Measurements from ENCODE around the gene CHAT.

Gene CHAT

GRCh38 chr10:49599546-49599945 is 14.3 kb upstream of the CHAT start:
- Histone ChIP-seq H3K79me2 (ENCODE audit: insufficient read depth, low read length) (no peaks in the 10 kb centered on the region), H3K9me3 (ENCODE audit: insufficient read depth, low read depth, low read length) (no peaks in the 10 kb centered on the region), H3F3A (ENCODE audit: low read depth) (no peaks in the 10 kb centered on the region), H3K27me3 (ENCODE audit: insufficient read depth, low read length, poor library complexity, severe bottlenecking) (no peaks in the 10 kb centered on the region), H3K9me2 (replicated peaks; ENCODE audit: low read depth, low read length) (no peaks in the 10 kb centered on the region), H3K36me3 (ENCODE audit: insufficient read depth, low read length) (no peaks in the 10 kb centered on the region), H4K20me1 (ENCODE audit: insufficient read depth, low read length, poor library complexity, severe bottlenecking) (no peaks in the 10 kb centered on the region), H3K9ac (ENCODE audit: low read depth, low read length, poor library complexity, severe bottlenecking) (no peak overlapping the region), H3K4me1 (ENCODE audit: insufficient read depth, low read length, poor library complexity, severe bottlenecking) (no peaks in the 10 kb centered on the region), H3K4me2 (ENCODE audit: low read depth, low read length, poor library complexity, severe bottlenecking) (no peak overlapping the region), H3K4me3 (ENCODE audit: low read length, poor library complexity, severe bottlenecking) (no peak overlapping the region), H2AFZ (ENCODE audit: low read length) (no peak overlapping the region)
- no peak for TF ChIP-seq EZH2phosphoT487 (IDR thresholded peaks at IDR 0.05; ENCODE audit: borderline replicate concordance)
- no peak for TF ChIP-seq CTCF (conservative IDR thresholded peaks at IDR 0.05; ENCODE audit: low read length)

- Histone ChIP-seq H3K9me2 (replicated peaks; ENCODE audit: low read depth, low read length) (no peaks in the 10 kb centered on the region), H3K4me1 (ENCODE audit: insufficient read depth, low read length, poor library complexity, severe bottlenecking) (no peaks in the 10 kb centered on the region), H3K79me2 (ENCODE audit: insufficient read depth, low read length) (no peaks in the 10 kb centered on the region), H3K9ac (ENCODE audit: low read depth, low read length, poor library complexity, severe bottlenecking) (no peak overlapping the region), H2AFZ (ENCODE audit: low read length) (no peak overlapping the region), H3K27me3 (ENCODE audit: insufficient read depth, low read length, poor library complexity, severe bottlenecking) (no peaks in the 10 kb centered on the region), H3K36me3 (ENCODE audit: insufficient read depth, low read length) (no peaks in the 10 kb centered on the region), H3K9me3 (ENCODE audit: insufficient read depth, low read depth, low read length) (no peaks in the 10 kb centered on the region), H3K4me2 (ENCODE audit: low read depth, low read length, poor library complexity, severe bottlenecking) (no peak overlapping the region), H4K20me1 (ENCODE audit: insufficient read depth, low read length, poor library complexity, severe bottlenecking) (no peaks in the 10 kb centered on the region), H3K4me3 (ENCODE audit: low read length, poor library complexity, severe bottlenecking) (no peak overlapping the region), H3F3A (ENCODE audit: low read depth) (no peaks in the 10 kb centered on the region)
- TF ChIP-seq EZH2phosphoT487 (IDR thresholded peaks at IDR 0.05; ENCODE audit: borderline replicate concordance), result no peak
- TF ChIP-seq CTCF (conservative IDR thresholded peaks at IDR 0.05; ENCODE audit: low read length), result no peak
Observed at GRCh38 chr10:49600046-49600445, 13.8 kb upstream of the CHAT start.

- H3K4me1 ChIP-seq (ENCODE audit: insufficient read depth, low read length, poor library complexity, severe bottlenecking), result no peaks in the 10 kb centered on the region
- no peak overlapping the region for H3K4me2 ChIP-seq (ENCODE audit: low read depth, low read length, poor library complexity, severe bottlenecking)
- no peaks in the 10 kb centered on the region for H3K27me3 ChIP-seq (ENCODE audit: insufficient read depth, low read length, poor library complexity, severe bottlenecking)
- no peak overlapping the region for H3K9ac ChIP-seq (ENCODE audit: low read depth, low read length, poor library complexity, severe bottlenecking)
- no peak overlapping the region for H3K4me3 ChIP-seq (ENCODE audit: low read length, poor library complexity, severe bottlenecking)
- TF ChIP-seq EZH2phosphoT487 (IDR thresholded peaks at IDR 0.05; ENCODE audit: borderline replicate concordance) (no peak), CTCF (conservative IDR thresholded peaks at IDR 0.05; ENCODE audit: low read length) (no peak)
- H3K9me3 ChIP-seq (ENCODE audit: insufficient read depth, low read depth, low read length), result no peaks in the 10 kb centered on the region
- no peak overlapping the region for H2AFZ ChIP-seq (ENCODE audit: low read length)
- H3K9me2 ChIP-seq (replicated peaks; ENCODE audit: low read depth, low read length), result no peaks in the 10 kb centered on the region
- H3K79me2 ChIP-seq (ENCODE audit: insufficient read depth, low read length), result no peaks in the 10 kb centered on the region
- H4K20me1 ChIP-seq (ENCODE audit: insufficient read depth, low read length, poor library complexity, severe bottlenecking), result no peaks in the 10 kb centered on the region
- no peaks in the 10 kb centered on the region for H3K36me3 ChIP-seq (ENCODE audit: insufficient read depth, low read length)
- H3F3A ChIP-seq (ENCODE audit: low read depth), result no peaks in the 10 kb centered on the region
Observed at GRCh38 chr10:49600781-49601400, 12.9 kb upstream of the CHAT start.
